Tongue (tissue), 2 donors: ENCODE results near the gene SMIM22. TPM values are rescaled to one million over a fixed set of nuclear protein-coding genes. Genes with fewer than 3 reads are reported as not detected.
A peak's percentile ranks its signal among the peaks of the same experiment; 100 is the strongest.

Experiments used
- DNase-seq: peaks from one replicate; pipeline ENCODE4 v3.0.0-alpha.2; 2015
- total RNA-seq: library from RNA; depleted of rRNA; stranded (reverse); fragments of >200 nt; gene quantifications from one replicate; pipeline ENCODE4 v1.2.3, GENCODE V29; 2014

SMIM22 gene
- total RNA-seq: not detected

DNA sequence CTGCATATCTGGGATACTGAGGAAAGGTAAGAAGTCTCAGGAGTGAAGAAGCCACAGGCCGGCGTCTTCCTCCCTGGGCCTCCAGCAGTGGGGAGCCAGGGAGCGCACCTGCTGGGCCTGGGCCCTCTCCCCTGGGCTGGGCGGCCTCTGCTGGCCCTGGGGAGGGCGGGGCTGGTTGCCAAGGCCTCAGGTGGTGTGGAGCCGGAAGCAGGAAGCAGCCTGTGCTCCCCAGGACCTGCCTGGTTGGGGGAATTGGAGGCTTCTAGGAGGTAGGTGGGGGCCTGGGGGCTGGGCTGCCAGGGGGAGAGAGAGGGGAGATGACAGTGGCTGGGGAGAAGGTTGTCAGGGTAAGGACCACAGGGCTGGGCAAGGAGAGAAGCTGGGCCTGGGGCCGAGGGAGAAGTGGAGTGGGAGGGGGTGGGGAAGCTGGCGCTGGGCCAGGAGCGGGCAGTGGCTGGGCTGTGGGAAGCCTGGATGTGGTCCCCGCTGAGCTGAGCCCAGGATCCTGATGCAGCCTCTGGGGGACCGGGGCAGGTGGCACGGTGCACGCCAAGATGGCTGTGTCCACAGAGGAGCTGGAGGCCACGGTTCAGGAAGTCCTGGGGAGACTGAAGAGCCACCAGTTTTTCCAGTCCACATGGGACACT lies at the start of gene SMIM22:
TSS of gene SMIM22 (plus strand) at position 189 of the 647 bp plus-strand sequence. CDS start at position 555, 366 bp downstream.
- no peak for DNase-seq

GRCh38 chr16:4746215-4746614 lies 49.0 kb upstream of the SMIM22 start:
- DNase-seq: no peak

DNA sequence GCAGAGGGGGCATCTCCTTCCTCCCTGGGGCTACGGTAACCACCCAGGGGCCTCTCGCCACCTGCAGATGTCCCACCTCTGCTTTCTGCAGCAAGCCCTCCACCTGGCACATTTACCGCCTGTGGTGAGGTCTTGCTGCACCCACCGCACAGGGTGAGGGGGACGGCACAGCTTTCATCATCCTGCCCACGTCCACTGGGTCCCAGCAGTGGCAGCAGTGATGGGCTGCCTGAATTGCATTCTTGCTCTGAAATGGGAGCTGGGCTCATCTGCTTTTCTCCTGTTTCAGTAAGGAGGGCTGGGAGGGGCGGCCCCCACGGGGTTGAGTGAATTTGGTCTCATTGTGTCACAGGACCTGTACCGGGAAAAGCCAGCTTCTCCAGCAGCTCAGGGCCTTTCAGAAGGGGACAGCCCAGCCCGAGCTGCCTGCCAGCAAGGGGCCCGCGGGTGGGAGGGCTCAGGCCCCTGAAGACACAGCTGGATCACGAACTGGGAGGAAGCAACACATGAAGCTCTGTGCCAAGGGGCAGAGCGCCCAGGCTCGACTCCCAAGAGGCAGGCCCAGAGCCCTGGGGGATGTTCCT lies 48.1 kb upstream of the SMIM22 start:
- DNase-seq: peak; percentile 52

GRCh38 chr16:4747906-4748681 lies 47.1 kb upstream of the SMIM22 start:
- DNase-seq: no peak

DNA sequence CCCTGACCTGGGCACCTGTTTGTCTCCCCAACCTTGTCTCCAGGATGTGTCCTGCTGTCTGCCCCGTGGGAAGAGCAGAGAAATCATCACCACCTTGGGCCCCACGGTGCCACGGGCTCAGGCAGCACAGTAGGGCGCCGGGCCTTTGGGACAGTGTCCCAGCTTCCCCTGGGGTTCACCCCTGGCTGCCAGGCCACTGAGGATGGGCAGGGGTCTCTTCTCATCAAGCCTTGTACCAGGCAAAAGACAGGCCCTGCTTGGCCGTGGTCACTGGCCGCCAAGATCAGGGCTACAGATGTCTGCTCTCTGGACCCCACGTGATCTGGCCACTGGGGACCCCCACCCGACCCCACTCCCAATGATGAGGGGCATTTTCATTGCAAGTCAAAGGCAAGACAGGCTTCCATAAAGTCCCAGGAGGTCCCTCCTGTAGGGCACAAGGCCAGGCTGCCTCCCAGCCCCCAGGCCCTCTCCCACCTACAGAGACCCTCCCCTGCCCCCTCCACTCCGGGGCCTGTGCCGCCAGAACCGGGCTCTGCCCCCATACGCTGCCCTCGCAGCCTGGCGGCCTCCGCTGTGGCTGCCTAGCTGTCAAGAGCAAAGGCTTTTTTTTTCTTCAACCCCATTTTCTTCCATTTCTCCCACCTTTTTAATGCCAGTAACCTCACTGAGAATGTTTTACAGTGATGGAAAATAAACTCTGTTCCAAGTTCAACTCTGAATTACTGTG lies 46.3 kb upstream of the SMIM22 start:
- DNase-seq: no peak

DNA sequence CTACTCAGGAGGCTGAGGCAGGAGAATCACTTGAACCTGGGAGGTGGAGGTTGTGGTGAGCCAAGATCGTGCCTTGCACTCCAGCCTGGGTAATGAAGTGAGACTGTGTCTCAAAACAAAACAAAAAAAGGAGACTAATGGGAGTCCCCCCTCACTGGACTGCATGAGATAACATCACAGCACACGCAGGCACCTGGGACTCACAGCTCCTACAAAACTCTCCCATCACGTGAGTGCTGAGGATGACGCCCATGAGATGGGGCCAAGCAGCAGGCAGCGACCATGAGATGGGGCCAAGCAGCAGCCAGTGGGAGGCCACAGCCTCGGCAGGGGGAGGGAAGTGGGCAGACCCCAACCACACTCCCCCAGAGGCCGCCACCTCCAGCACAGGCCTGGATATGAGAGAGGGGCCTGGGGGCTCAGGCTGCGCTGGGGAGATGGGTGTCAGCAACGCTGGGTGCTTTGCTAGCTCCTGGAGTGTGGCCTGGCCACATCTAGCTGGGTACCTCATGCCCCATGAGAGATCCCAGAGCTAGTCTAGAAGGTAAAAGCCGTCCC lies 45.4 kb upstream of the SMIM22 start:
- DNase-seq: no peak

DNA sequence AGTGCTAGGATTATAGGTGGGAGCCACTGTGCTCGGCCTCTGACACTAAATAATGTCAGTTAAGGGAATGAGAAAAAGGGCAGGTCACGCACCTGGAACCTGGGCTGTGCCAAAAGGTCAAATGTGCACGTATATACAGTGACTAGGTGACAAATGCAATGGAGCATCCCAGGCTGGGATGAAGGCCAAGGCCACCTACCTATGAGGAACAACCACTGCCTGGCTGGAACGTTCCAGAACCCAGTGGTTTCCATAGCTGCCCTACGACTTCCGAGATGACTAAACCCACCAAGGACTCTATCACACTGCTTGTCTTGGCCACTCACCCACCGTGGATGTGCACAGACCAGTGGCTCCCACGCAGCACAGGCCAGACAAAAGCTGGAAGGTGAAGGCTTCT lies 44.3 kb upstream of the SMIM22 start:
- no peak for DNase-seq

DNA sequence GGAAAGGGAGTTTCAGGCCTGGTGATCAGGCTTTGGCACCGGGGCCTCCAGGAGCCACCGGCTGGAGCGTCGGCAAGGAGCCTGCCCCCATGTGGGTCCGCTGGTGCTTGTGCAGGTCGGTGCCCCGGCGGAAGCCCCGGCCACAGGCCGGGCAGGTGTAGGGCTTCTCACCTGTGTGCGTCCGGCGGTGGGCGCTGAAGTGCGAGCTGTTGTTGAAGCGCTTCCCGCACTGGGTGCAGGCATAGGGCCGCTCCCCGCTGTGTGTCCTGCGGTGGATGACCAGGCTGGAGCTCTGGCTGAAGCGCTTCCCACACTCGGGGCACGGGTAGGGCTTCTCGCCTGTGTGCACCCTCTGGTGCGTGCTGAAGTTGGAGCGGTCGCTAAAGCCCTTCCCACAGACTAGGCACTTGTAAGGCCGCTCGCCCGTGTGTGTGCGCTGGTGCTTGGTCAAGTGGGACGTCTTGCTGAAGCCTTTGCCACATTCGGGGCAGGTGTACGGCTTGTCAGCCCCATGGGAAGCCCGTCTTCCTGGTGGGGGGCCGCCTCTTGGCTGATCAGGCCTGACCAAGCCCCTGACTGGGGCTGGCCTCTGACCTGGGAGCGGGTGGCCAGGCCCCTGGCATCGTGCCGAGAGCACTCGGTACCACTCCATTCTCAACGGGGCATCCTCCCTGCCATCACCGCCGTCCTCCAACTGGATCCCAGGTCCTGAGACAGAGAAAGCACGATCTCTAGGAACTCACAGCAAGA lies 42.6 kb upstream of the SMIM22 start:
- DNase-seq: no peak

DNA sequence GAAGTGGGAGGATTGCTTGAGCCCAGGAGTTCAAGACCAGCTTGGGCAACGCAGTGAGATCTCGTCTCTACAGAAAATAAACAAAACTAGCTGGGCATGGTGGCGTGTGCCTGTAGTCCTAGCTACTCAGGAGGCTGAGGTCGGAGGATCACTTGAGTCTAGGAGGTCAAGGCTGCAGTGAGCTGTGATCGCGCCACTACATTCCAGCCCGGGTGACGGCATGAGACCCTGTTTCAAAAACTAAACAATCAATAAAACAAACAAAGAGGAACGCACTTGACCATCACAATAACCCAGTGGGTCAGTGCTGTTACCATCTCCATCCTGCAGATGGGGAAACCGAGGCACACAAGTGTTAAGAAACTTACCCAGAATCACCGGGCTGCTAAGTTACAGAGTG lies 41.9 kb upstream of the SMIM22 start:
- no peak for DNase-seq

DNA sequence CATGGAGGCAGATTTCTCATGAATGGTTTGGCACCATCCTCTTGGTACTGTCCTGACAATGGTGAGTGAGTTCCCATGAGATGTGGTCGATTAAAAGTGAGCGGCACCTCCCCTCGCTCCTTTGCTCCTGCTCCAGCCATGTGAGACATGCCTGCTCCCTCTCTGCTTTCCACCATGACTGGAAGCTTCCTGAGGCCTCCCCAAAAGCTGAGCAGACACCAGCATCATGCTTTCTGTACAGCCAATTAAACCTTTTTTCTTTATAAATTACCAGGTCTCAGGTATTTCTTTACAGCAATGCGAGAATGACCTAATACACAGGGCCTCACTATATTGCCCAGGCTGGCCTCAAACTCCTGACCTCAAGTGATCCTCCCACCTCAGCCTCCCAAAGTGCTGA lies 40.3 kb upstream of the SMIM22 start:
- no peak for DNase-seq

GRCh38 chr16:4755687-4756086 lies 39.5 kb upstream of the SMIM22 start:
- DNase-seq: no peak

GRCh38 chr16:4760221-4760910 lies 34.8 kb upstream of the SMIM22 start:
- DNase-seq: no peak

- no peak for DNase-seq
Measured at GRCh38 chr16:4762205-4762604, 33.0 kb upstream of the SMIM22 start.

DNA sequence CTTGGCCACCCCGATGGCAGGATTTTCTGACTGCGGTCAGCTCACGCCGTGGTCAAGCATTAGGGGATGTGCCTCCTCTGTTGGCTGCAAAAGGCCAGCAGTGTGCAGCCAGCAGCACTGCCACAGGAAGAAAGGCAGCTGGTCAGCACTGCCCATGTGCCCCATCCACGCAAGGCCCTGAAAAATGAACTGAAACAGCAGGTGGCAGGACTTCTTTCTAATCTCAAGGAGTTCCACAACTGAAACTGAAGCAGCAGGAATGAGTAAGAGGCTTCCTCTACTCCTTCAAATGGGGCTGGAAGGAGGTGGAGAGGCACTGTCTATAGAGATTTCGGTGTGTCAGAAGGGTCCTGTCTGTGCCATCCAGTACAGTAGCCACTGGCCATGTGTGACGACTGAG lies 31.4 kb upstream of the SMIM22 start:
- DNase-seq: no peak

DNA sequence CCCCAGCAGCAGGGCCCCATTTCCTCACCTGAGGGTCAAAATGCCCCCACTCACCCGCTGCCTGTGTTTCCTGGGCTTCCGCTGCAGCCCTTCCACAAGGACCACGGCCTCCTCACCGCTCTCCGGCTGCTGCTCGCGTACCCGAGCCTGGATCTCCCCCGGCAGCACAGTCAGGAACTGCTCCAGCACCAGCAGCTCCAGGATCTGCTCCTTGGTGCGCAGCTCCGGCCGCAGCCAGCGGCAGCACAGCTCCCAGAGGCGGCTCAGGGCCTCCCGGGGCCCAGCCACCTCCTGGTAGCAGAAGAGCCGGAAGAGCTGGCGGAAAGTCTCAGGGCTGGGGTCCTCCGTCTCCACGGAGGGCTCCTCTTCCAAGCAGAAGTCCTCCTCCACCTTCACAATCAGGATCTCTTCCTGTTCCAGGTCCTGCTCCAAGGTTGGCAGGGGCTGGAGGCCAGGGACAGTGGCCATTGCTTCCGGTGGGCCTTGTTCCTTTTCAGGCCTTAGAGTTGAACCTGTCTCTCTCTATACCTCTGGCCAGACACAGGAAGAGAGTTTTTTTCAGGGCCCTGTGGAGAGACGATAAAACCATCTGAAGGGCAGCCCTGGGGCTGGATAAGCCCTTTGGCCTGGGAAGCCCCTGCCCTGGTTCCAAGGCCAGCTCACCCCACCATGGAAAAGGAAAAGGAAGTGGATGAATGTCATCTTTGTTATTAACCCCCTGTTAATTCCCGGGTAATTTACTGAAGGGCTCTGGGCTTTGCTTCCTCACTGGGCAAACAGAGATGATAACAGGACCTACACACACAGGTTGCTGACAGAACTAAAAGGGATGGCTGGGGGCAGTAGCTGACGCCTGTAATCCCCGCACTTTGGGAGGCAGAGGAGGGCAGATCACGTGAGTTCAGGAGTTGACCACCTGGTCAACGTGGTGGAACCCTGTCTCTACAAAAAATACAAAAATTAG lies 29.4 kb upstream of the SMIM22 start:
- no peak for DNase-seq

GRCh38 chr16:4766875-4767628 lies 28.1 kb upstream of the SMIM22 start, which contains the start of gene ZNF500:
TSS of gene ZNF500 (minus strand) at chr16:4767162. CDS start at chr16:4765978, 1,184 bp downstream.
- DNase-seq: peak; percentile 98

DNA sequence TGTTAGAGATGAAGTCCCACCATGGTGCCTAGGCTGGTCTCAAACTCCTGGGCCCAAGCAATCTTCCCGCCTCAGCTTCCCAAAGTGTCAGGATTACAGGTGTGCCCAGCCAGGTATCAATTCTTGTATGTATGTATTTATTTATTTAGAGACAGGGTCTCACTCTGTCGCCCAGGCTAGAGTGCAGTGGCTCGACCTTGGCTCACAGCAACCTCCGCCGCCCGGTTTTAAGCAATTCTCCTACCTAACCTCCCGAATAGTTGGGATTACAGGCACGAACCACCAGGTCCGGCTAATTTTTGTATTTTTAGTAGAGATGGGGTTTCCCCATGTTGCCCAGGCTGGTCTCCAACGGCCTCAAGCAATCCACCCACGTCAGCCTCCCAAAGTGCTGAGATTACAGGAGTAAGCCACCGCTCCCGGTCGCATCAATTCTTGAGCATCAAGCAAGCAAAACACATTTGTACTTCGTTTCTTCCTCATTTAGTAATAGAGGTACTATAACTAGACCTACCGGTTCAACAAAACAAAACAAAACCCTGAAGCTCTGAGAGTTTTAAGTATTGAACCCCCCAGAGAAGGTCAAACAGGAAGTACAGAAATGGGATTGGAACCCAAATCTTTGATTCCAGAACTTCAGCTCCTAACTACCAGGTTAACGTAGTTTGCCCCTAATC lies 27.2 kb upstream of the SMIM22 start:
- no peak for DNase-seq

DNA sequence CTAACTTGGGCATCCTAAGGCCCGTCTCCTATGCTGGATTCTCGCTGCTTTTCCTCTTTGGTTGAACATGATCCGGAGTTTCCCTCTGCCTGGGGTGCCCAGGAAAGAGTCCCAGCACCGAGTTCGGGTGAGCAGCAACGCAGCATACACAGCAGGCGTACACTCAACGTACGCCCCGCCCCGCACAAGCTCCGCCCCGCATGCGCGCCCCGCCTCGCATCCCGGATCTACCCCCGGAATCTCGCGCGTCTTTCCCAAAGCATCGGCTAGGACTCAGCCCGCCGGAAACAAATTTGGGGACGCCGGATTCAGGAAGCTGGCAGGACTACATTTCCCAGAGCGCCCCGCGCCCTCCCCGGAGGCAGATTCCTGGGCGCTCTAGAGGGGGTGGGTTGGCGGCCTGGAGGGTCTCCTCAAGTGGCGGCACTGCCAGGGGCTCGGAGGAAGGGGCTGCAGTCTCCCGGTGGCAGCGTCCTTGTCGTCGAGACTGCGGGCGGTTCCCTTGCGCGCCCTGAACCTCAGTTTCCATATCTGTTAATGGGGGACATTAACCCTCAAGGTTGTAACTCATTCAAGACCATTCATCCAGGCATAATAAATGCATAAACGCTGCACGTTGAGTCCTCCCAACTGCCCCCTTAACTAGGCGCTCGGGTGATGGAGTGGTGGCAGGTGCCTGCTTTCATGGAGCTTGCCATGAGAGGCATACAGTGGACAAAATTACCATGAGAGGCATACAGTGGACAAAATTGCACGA lies 26.4 kb upstream of the SMIM22 start:
- DNase-seq: peak; percentile 99
